Measurements from ENCODE around the gene DBN1. TPM values are rescaled to one million over a fixed set of nuclear protein-coding genes. Genes with fewer than 3 reads are reported as not detected.

Gene DBN1
- 100 to 1,000 TPM; 322 to 383 TPM for total RNA-seq
- 285 TPM for polyA plus RNA-seq (2013, experiment 1 of 2)
- polyA plus RNA-seq (2013, experiment 2 of 2): 272 TPM
- long read RNA-seq, experiment 1, partial matches to known transcripts: 122 of 158 reads
- long read RNA-seq, experiment 1, other reads (novel, unspliced or antisense): 36 of 158 reads
- long read RNA-seq, experiment 2, transcript DBN1-202 (14 exons, 2,995 nt): major isoform, 462 of 583 reads
- long read RNA-seq, experiment 2, partial matches to known transcripts: 55 of 583 reads
- long read RNA-seq, experiment 2, other reads (novel, unspliced or antisense): 63 of 583 reads
- long read RNA-seq, experiment 3, transcript DBN1-202 (14 exons, 2,995 nt): major isoform, 2,244 of 2,592 reads
- long read RNA-seq, experiment 3, transcript DBN1-206 (13 exons, 2,667 nt): minor isoform, 10 of 2,592 reads
- long read RNA-seq, experiment 3, partial matches to known transcripts: 98 of 2,592 reads
- long read RNA-seq, experiment 3, other reads (novel, unspliced or antisense): 239 of 2,592 reads
- long read RNA-seq, experiment 4, transcript DBN1-202 (14 exons, 2,995 nt): major isoform, 20 of 24 reads
- long read RNA-seq, experiment 4, partial matches to known transcripts: 2 of 24 reads
- long read RNA-seq, experiment 4, other reads (novel, unspliced or antisense): 2 of 24 reads

GRCh38 chr5:177473443-177474001 is at the start of gene DBN1:
Gene DBN1, minus strand, starts transcription at chr5:177473634. Its CDS starts 113 bp downstream, at chr5:177473521.
- H3K36me3 ChIP-seq (ENCODE audit: control insufficient read depth, insufficient read depth, low read length): peaks cover 38% of the 10 kb centered on the region
- WGBS, 2 experiments (ENCODE audit: insufficient coverage in 1 of 2, insufficient read length in 1 of 2): 0% methylated on average over 49 of the region's 69 CpGs; no CpG with 5 or more reads in 1 of the 2 experiments
- peak within 1 kb of the TSS; percentile 90 for H3K27ac Mint-ChIP-seq

GRCh38 chr5:177520916-177521513 is 47.6 kb upstream of the DBN1 start:
- Histone ChIP-seq H3K4me1 (ENCODE audit: control insufficient read depth, insufficient read depth, low read length) (no peaks in the 10 kb centered on the region), H3K27me3 (ENCODE audit: control insufficient read depth, insufficient read depth, low read length, poor library complexity, severe bottlenecking) (no peaks in the 10 kb centered on the region), H3K36me3 (ENCODE audit: control insufficient read depth, insufficient read depth, low read length) (peaks cover 66% of the 10 kb centered on the region), H3K9me3 (ENCODE audit: control insufficient read depth, low read length) (no peaks in the 10 kb centered on the region), H3K4me3 (ENCODE audit: low read length) (no peak overlapping the region), H3K27ac (ENCODE audit: low read depth, low read length) (no peak overlapping the region), H3K9ac (ENCODE audit: extremely low read depth, low read length, poor library complexity, severe bottlenecking) (no peak overlapping the region)
- 88 to 90% methylated on average over 1 to 2 of the region's 2 CpGs for WGBS, 2 experiments (ENCODE audit: insufficient coverage in 1 of 2, insufficient read length in 1 of 2)
- no peak for DNase-seq
- Mint-ChIP-seq H3K27ac (peak overlapping the region; percentile 30), H3K27me3 (ENCODE audit: insufficient read depth) (no peaks in the 10 kb centered on the region), H3K36me3 (ENCODE audit: low read depth) (peaks cover 50% of the 10 kb centered on the region), H3K9me3 (no peaks in the 10 kb centered on the region), H3K4me3 (no peak overlapping the region), H3K4me1 (peaks cover 5% of the 10 kb centered on the region)
- TF ChIP-seq, protein P1, sequence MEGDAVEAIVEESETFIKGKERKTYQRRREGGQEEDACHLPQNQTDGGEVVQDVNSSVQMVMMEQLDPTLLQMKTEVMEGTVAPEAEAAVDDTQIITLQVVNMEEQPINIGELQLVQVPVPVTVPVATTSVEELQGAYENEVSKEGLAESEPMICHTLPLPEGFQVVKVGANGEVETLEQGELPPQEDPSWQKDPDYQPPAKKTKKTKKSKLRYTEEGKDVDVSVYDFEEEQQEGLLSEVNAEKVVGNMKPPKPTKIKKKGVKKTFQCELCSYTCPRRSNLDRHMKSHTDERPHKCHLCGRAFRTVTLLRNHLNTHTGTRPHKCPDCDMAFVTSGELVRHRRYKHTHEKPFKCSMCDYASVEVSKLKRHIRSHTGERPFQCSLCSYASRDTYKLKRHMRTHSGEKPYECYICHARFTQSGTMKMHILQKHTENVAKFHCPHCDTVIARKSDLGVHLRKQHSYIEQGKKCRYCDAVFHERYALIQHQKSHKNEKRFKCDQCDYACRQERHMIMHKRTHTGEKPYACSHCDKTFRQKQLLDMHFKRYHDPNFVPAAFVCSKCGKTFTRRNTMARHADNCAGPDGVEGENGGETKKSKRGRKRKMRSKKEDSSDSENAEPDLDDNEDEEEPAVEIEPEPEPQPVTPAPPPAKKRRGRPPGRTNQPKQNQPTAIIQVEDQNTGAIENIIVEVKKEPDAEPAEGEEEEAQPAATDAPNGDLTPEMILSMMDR (conservative IDR thresholded peaks at IDR 0.05): peak; percentile 49

More at GRCh38 chr5:177473443-177474001, at the start of gene DBN1:
- H3K27ac ChIP-seq (ENCODE audit: low read depth, low read length): peak within 1 kb of the TSS; percentile 96
- peak within 1 kb of the TSS; percentile 74 for H3K4me3 Mint-ChIP-seq
- H3K9me3 ChIP-seq (ENCODE audit: control insufficient read depth, low read length): no peaks in the 10 kb centered on the region
- peak; percentile 84 for DNase-seq
- peaks cover 31% of the 10 kb centered on the region for H3K4me1 ChIP-seq (ENCODE audit: control insufficient read depth, insufficient read depth, low read length)
- H3K27me3 Mint-ChIP-seq (ENCODE audit: insufficient read depth): no peaks in the 10 kb centered on the region
- peaks cover 34% of the 10 kb centered on the region for H3K4me1 Mint-ChIP-seq
- no peaks in the 10 kb centered on the region for H3K27me3 ChIP-seq (ENCODE audit: control insufficient read depth, insufficient read depth, low read length, poor library complexity, severe bottlenecking)
- peak within 1 kb of the TSS; percentile 86 for H3K9ac ChIP-seq (ENCODE audit: extremely low read depth, low read length, poor library complexity, severe bottlenecking)
- peaks cover 29% of the 10 kb centered on the region for H3K36me3 Mint-ChIP-seq (ENCODE audit: low read depth)
- TF ChIP-seq, protein P1 (conservative IDR thresholded peaks at IDR 0.05): no peak
- peak within 1 kb of the TSS; percentile 93 for H3K4me3 ChIP-seq (ENCODE audit: low read length)
- no peaks in the 10 kb centered on the region for H3K9me3 Mint-ChIP-seq

- Histone ChIP-seq H3K4me3 (ENCODE audit: low read length) (no peak overlapping the region), H3K27me3 (ENCODE audit: control insufficient read depth, insufficient read depth, low read length, poor library complexity, severe bottlenecking) (no peaks in the 10 kb centered on the region), H3K9me3 (ENCODE audit: control insufficient read depth, low read length) (no peaks in the 10 kb centered on the region), H3K4me1 (ENCODE audit: control insufficient read depth, insufficient read depth, low read length) (no peaks in the 10 kb centered on the region), H3K36me3 (ENCODE audit: control insufficient read depth, insufficient read depth, low read length) (peaks cover 64% of the 10 kb centered on the region), H3K9ac (ENCODE audit: extremely low read depth, low read length, poor library complexity, severe bottlenecking) (no peak overlapping the region), H3K27ac (ENCODE audit: low read depth, low read length) (no peak overlapping the region)
- no peak overlapping the region for H3K4me3 Mint-ChIP-seq
- DNase-seq: no peak
- H3K36me3 Mint-ChIP-seq (ENCODE audit: low read depth): peaks cover 51% of the 10 kb centered on the region
- H3K4me1 Mint-ChIP-seq: peaks cover 9% of the 10 kb centered on the region
- no peak overlapping the region for H3K27ac Mint-ChIP-seq
- no peaks in the 10 kb centered on the region for H3K9me3 Mint-ChIP-seq
- no peaks in the 10 kb centered on the region for H3K27me3 Mint-ChIP-seq (ENCODE audit: insufficient read depth)
- WGBS, 2 experiments (ENCODE audit: insufficient coverage in 1 of 2, insufficient read length in 1 of 2): 91 to 100% methylated on average over 3 of the region's 3 CpGs
- TF ChIP-seq, protein P1 (conservative IDR thresholded peaks at IDR 0.05): no peak
Measured at GRCh38 chr5:177520271-177520670, 46.8 kb upstream of the DBN1 start.
